H1 (cell line): ENCODE measurements around the gene PBX3. TPM values are rescaled to one million over a fixed set of nuclear protein-coding genes. Genes with fewer than 3 reads are reported as not detected.

ENCODE experiments used
- CTCF ChIA-PET: fragments of 300-600 bp; sonication (Branson Sonifier 250); formaldehyde crosslinking; loops from one replicate; lab custom pipeline; 2021; ENCODE audit not compliant: partially characterized antibody; lab: Charles Lee
- POLR2A ChIA-PET: fragments of 300-600 bp; sonication (Branson Sonifier 250); formaldehyde crosslinking; loops from one replicate; lab custom pipeline; 2021; ENCODE audit warnings: inconsistent platforms; ENCODE audit not compliant: partially characterized antibody; lab: Charles Lee
- DNase-seq, 2 experiments: peaks; one replicate each; pipeline versions ENCODE4 v3.0.0 to v3.0.0-alpha.2; 2010 to 2022; ENCODE audit warnings: low spot score in 2 of 2, low read depth in 1 of 2, mixed read lengths in 1 of 2
- FAIRE-seq: peaks from 2 replicates; lab custom pipeline; 2011; peaks lifted over from hg19 to GRCh38; lab: Jason Lieb, UNC
- H2AFZ ChIP-seq: 2 replicates; pipeline ENCODE4 v1.8.1; 2012; ENCODE audit warnings: low read length, inconsistent platforms
- H2AK5ac ChIP-seq: 2 replicates; pipeline ENCODE4 v1.6.1; 2013; ENCODE audit warnings: low read depth, low read length
- H2BK120ac ChIP-seq: replicated peaks from 2 replicates; pipeline ENCODE3; 2013; ENCODE audit warnings: low read depth, low read length, inconsistent platforms
- H2BK12ac ChIP-seq: 2 replicates; pipeline ENCODE4 v1.6.1; 2013; ENCODE audit warnings: low read depth, low read length
- H2BK15ac ChIP-seq: 2 replicates; pipeline ENCODE4 v1.6.1; 2013; ENCODE audit warnings: low read length
- H2BK20ac ChIP-seq: 2 replicates; pipeline ENCODE4 v1.6.1; 2013; ENCODE audit warnings: low read length
- H2BK5ac ChIP-seq: 2 replicates; pipeline ENCODE4 v1.6.1; 2013; ENCODE audit warnings: low read depth, low read length
- H3K14ac ChIP-seq: 2 replicates; pipeline ENCODE4 v1.6.1; 2013; ENCODE audit warnings: inconsistent platforms; ENCODE audit not compliant: insufficient read length
- H3K18ac ChIP-seq: 2 replicates; pipeline ENCODE4 v1.6.1; 2013; ENCODE audit warnings: low read length; ENCODE audit errors: extremely low read depth
- H3K23ac ChIP-seq: 2 replicates; pipeline ENCODE4 v1.6.1; 2013; ENCODE audit warnings: inconsistent platforms; ENCODE audit not compliant: insufficient read length
- H3K23me2 ChIP-seq: 2 replicates; pipeline ENCODE4 v1.6.1; 2013; ENCODE audit warnings: low read depth, low read length
- H3K27ac ChIP-seq: 2 replicates; pipeline ENCODE4 v1.6.1; 2011; ENCODE audit warnings: low read depth, low read length, inconsistent platforms
- H3K27me3 ChIP-seq, 4 experiments: replicated peaks in 1 of 4; 1 replicate in 1 of 4; 2 replicates in 3 of 4; pipeline versions ENCODE4 v1.6.1 to v1.8.1; 2011 to 2013; ENCODE audit warnings: low read length in 3 of 4, mild to moderate bottlenecking in 3 of 4, inconsistent platforms in 2 of 4, mixed read lengths in 2 of 4, moderate library complexity in 1 of 4; ENCODE audit not compliant: control insufficient read depth in 3 of 4, insufficient read depth in 3 of 4; ENCODE audit errors: extremely low read depth in 1 of 4
- H3K36me3 ChIP-seq, 4 experiments: 2 replicates each; pipeline versions ENCODE4 v1.6.1 to v1.8.1; 2011 to 2013; ENCODE audit warnings: mild to moderate bottlenecking in 4 of 4, low read length in 3 of 4, moderate library complexity in 2 of 4, control low read depth in 1 of 4, inconsistent platforms in 1 of 4; ENCODE audit not compliant: insufficient read depth in 4 of 4, control insufficient read depth in 2 of 4
- H3K4ac ChIP-seq: replicated peaks from 2 replicates; pipeline ENCODE3; 2013; ENCODE audit warnings: low read length, low read depth, mixed read lengths, inconsistent platforms; ENCODE audit not compliant: insufficient read length
- H3K4me1 ChIP-seq, 4 experiments: replicated peaks in 1 of 4; 1 replicate in 1 of 4; 2 replicates in 3 of 4; pipeline versions ENCODE4 v1.6.1 to v1.8.1; 2011 to 2013; ENCODE audit warnings: low read length in 3 of 4, inconsistent platforms in 2 of 4, mixed read lengths in 1 of 4; ENCODE audit not compliant: insufficient read depth in 4 of 4, control insufficient read depth in 3 of 4
- H3K4me2 ChIP-seq, 2 experiments: 2 replicates each; pipeline versions ENCODE4 v1.6.1 to v1.8.1; 2011 to 2013; ENCODE audit warnings: low read depth in 2 of 2, low read length in 2 of 2, control low read depth in 1 of 2, inconsistent platforms in 1 of 2, mild to moderate bottlenecking in 1 of 2; ENCODE audit not compliant: insufficient read depth in 1 of 2
- H3K4me3 ChIP-seq, 4 experiments: fragments of 200-600, 300-600 bp in 1 of 4; sonication (generic), shearing (Covaris generic), sonication (Bioruptor Twin) in 1 of 4; 2 replicates each; pipeline versions ENCODE4 v1.5.1 to v1.8.1; 2011 to 2016; ENCODE audit warnings: low read length in 4 of 4, low read depth in 3 of 4, control low read depth in 2 of 4, inconsistent platforms in 2 of 4, mild to moderate bottlenecking in 2 of 4, mixed read lengths in 1 of 4, moderate library complexity in 1 of 4; ENCODE audit not compliant: insufficient read depth in 2 of 4; ENCODE audit errors: extremely low read depth in 1 of 4
- H3K56ac ChIP-seq: replicated peaks from 2 replicates; pipeline ENCODE3; 2013; ENCODE audit warnings: low read depth, mild to moderate bottlenecking, mixed read lengths, low read length, inconsistent platforms; ENCODE audit not compliant: insufficient read length
- H3K79me1 ChIP-seq: 2 replicates; pipeline ENCODE4 v1.6.1; 2013; ENCODE audit warnings: low read depth, low read length, control low read depth
- H3K79me2 ChIP-seq, 2 experiments: 2 replicates each; pipeline versions ENCODE4 v1.6.1 to v1.8.1; 2012 to 2013; ENCODE audit warnings: low read length in 2 of 2, mild to moderate bottlenecking in 2 of 2, inconsistent platforms in 1 of 2; ENCODE audit not compliant: insufficient read depth in 2 of 2, control insufficient read depth in 1 of 2
- H3K9ac ChIP-seq, 4 experiments: replicated peaks in 1 of 4; 1 replicate in 1 of 4; 2 replicates in 3 of 4; pipeline versions ENCODE4 v1.6.1 to v1.8.1; 2011 to 2013; ENCODE audit warnings: low read depth in 3 of 4, low read length in 3 of 4, control low read depth in 2 of 4, mild to moderate bottlenecking in 2 of 4, moderate library complexity in 2 of 4, inconsistent platforms in 1 of 4; ENCODE audit errors: extremely low read depth in 1 of 4
- H3K9me3 ChIP-seq, 2 experiments: 2 replicates each; pipeline versions ENCODE4 v1.6.1 to v1.8.1; 2012 to 2013; ENCODE audit warnings: mild to moderate bottlenecking in 2 of 2, moderate library complexity in 2 of 2, control low read depth in 1 of 2, inconsistent platforms in 1 of 2, low read depth in 1 of 2, low read length in 1 of 2, mixed read lengths in 1 of 2; ENCODE audit not compliant: insufficient read depth in 2 of 2
- H4K20me1 ChIP-seq, 2 experiments: replicated peaks in 1 of 2; 2 replicates each; pipeline versions ENCODE3 to v1.8.1; 2011 to 2013; ENCODE audit warnings: inconsistent platforms in 2 of 2, low read length in 2 of 2, mild to moderate bottlenecking in 1 of 2; ENCODE audit not compliant: insufficient read depth in 2 of 2, control insufficient read depth in 1 of 2
- H4K5ac ChIP-seq: 2 replicates; pipeline ENCODE4 v1.6.1; 2013; ENCODE audit warnings: low read length, low read depth, mixed read lengths, inconsistent platforms; ENCODE audit not compliant: insufficient read length
- H4K8ac ChIP-seq: 2 replicates; pipeline ENCODE4 v1.8.0; 2013; ENCODE audit warnings: mild to moderate bottlenecking, moderate library complexity, low read length, inconsistent platforms; ENCODE audit not compliant: insufficient read depth; ENCODE audit errors: extremely low read depth
- H4K91ac ChIP-seq: replicated peaks from 2 replicates; pipeline ENCODE3; 2013; ENCODE audit warnings: low read length, mixed read lengths, inconsistent platforms; ENCODE audit not compliant: insufficient read length
- CHD2 ChIP-seq: IDR thresholded peaks from 2 replicates; pipeline ENCODE4 v1.6.1; 2012; ENCODE audit warnings: low read length, improper control_type of control experiment
- CTCF ChIP-seq, 3 experiments: IDR thresholded peaks; 1 replicate in 2 of 3; 2 replicates in 1 of 3; pipeline versions ENCODE4 v1.5.1 to v1.6.1; 2011; ENCODE audit warnings: low read length in 3 of 3, mild to moderate bottlenecking in 3 of 3, inconsistent platforms in 2 of 3, low read depth in 1 of 3, moderate library complexity in 1 of 3; ENCODE audit not compliant: insufficient read depth in 1 of 3; ENCODE audit errors: control extremely low read depth in 1 of 3
- POLR2AphosphoS5 ChIP-seq: IDR thresholded peaks from 2 replicates; pipeline ENCODE4 v1.6.1; 2011; ENCODE audit warnings: low read depth, low read length
- SIX5 ChIP-seq: IDR thresholded peaks from 2 replicates; pipeline ENCODE4 v1.6.1; 2011; ENCODE audit warnings: mild to moderate bottlenecking, low read depth, low read length
- SP2 ChIP-seq: IDR thresholded peaks from 2 replicates; pipeline ENCODE4 v1.6.1; 2012; ENCODE audit warnings: mild to moderate bottlenecking, low read length, inconsistent platforms
- TAF7 ChIP-seq: optimal IDR thresholded peaks from 2 replicates; pipeline ENCODE3; 2011; ENCODE audit warnings: low read depth, mild to moderate bottlenecking, inconsistent platforms, low read length, moderate library complexity, borderline replicate concordance
- TBP ChIP-seq: IDR thresholded peaks from 2 replicates; pipeline ENCODE4 v1.6.1; 2011; ENCODE audit warnings: low read depth, low read length, improper control_type of control experiment
- TCF12 ChIP-seq: IDR thresholded peaks from 2 replicates; pipeline ENCODE4 v1.6.1; 2011; ENCODE audit warnings: low read depth, mild to moderate bottlenecking, low read length
- USF2 ChIP-seq: IDR thresholded peaks from 2 replicates; pipeline ENCODE4 v1.6.1; 2011; ENCODE audit warnings: low read length, improper control_type of control experiment
- WGBS, 2 experiments: shearing (Covaris generic) in 1 of 2; methylation state at CpG; one replicate each; pipeline versions ENCODE4 v1.1.6 to v1.1.7; 2013 to 2015; ENCODE audit warnings: low lambda C conversion rate in 2 of 2, mixed read lengths in 2 of 2, inconsistent platforms in 1 of 2, low coverage in 1 of 2, missing lambda C conversion rate in 1 of 2; ENCODE audit not compliant: insufficient replicate concordance in 2 of 2, insufficient coverage in 1 of 2, insufficient read length in 1 of 2; ENCODE audit errors: extremely low coverage in 1 of 2, missing lambda C conversion rate in 1 of 2; 5-methylcytosine and 5-hydroxymethylcytosine counted together
- polyA plus RNA-seq, 7 experiments: library from polyadenylated mRNA; depleted of rRNA in 3 of 7; stranded (reverse) in 5 of 7; unstranded in 2 of 7; fragments of >200 nt in 5 of 7; fragments of 200-250 nt in 2 of 7; gene quantifications; 1 replicate in 5 of 7; 2 replicates in 1 of 7; 4 replicates in 1 of 7; pipeline versions ENCODE4 v1.2.1 to v1.2.3, GENCODE V29; 2011 to 2013; ENCODE audit warnings: missing spikeins in 2 of 7, mixed read lengths in 2 of 7
- total RNA-seq: library from RNA; stranded (reverse); fragmentation: NEBNext Ultra II Directional; extraction: Animal tissue kit (Norgen Biotek cat#: 25700); gene quantifications from 2 replicates; pipeline ENCODE4 v1.2.1, GENCODE V29; 2021

PBX3 gene
- total and polyA plus RNA-seq, 2 of the 8 experiments (the other 6 are each of a cell fraction or from before 2014, with no cell fraction given), result 22.7 to 44.3 TPM

- Histone ChIP-seq H3K4ac (no peak overlapping the region), H3K36me3 (no peaks in the 10 kb centered on the region), H3K79me2 (no peaks in the 10 kb centered on the region), H3K27ac (no peak overlapping the region), H3K23ac (no peak overlapping the region), H2BK5ac (no peak overlapping the region), H3K56ac (peak overlapping the region; percentile 97), H3K18ac (no peak overlapping the region), H2AFZ (no peak overlapping the region), H2BK120ac (no peak overlapping the region), H2BK15ac (no peak overlapping the region), H4K91ac (no peak overlapping the region), H2BK12ac (no peak overlapping the region), H2AK5ac (no peak overlapping the region), H3K27me3 (no peaks in the 10 kb centered on the region; a peak in 1 of 7 replicates), H3K14ac (no peak overlapping the region), H3K4me2 (no peak overlapping the region), H3K9me3 (no peaks in the 10 kb centered on the region), H3K9ac (no peak overlapping the region), H2BK20ac (no peak overlapping the region), H4K8ac (no peak overlapping the region), H3K4me1 (no peaks in the 10 kb centered on the region), H3K23me2 (peaks cover 7% of the 10 kb centered on the region; the same call in 1 of the 2 replicates), H4K20me1 (peaks cover 0 to 3% of the 10 kb centered on the region in 2 experiments), H3K79me1 (no peaks in the 10 kb centered on the region), H4K5ac (no peak overlapping the region), H3K4me3 (no peak overlapping the region)
- POLR2A ChIA-PET, result no interaction called here
- FAIRE-seq (no peak), DNase-seq (peak in 1 of 2 experiments; percentile 8)
- CTCF ChIA-PET, result interaction anchor here (0.8 to 0.9 kb wide), 2 partner anchors 144 to 242 kb away, joined by 3 read pairs; no protein-coding TSS in a partner anchor
- WGBS, 2 experiments, result 94% methylated on average over 14 of the region's 14 CpGs; no CpG with 5 or more reads in 1 of the 2 experiments
- TF ChIP-seq SP2 (no peak), POLR2AphosphoS5 (no peak), CHD2 (no peak), CTCF (IDR thresholded peaks at IDR 0.05; ENCODE audit: control extremely low read depth in 1 of 3, insufficient read depth in 1 of 3, low read depth in 1 of 3, low read length in 3 of 3) (no peak), TCF12 (no peak), USF2 (no peak), SIX5 (no peak), TAF7 (no peak), TBP (no peak)
These were observed 238.2 kb downstream of the PBX3 start for GRCh38 chr9:125985142-125985997.
